Measurements from ENCODE around the gene DET1.
"Not testable (repeated sequence)": the region's sequence is repeated elsewhere in the genome, so short reads cannot be mapped to it uniquely, and the experiment has no call there.

DET1 gene

DNA sequence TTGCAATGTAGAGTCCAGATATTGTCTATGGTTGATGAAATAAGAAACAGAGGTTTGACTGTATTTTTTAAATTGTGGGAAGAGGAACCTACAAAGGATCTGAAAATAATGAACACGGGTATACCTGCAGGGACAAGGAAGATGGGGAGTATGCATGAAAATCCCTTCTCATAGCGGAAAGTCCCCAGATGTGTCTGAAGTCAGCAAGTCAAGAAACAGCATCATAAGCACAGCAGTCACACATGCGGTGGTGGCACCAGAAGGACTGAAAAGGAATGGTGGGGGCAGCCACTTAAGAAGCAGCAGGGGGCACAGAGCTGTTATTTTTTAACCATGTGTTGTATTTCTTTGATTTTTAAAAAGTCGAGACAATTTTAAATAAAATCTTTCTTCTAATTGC, 74.3 kb downstream of the DET1 start:
- no peak for DNase-seq (ENCODE audit: extremely low read depth, low read depth)
- TF ChIP-seq, protein P1, sequence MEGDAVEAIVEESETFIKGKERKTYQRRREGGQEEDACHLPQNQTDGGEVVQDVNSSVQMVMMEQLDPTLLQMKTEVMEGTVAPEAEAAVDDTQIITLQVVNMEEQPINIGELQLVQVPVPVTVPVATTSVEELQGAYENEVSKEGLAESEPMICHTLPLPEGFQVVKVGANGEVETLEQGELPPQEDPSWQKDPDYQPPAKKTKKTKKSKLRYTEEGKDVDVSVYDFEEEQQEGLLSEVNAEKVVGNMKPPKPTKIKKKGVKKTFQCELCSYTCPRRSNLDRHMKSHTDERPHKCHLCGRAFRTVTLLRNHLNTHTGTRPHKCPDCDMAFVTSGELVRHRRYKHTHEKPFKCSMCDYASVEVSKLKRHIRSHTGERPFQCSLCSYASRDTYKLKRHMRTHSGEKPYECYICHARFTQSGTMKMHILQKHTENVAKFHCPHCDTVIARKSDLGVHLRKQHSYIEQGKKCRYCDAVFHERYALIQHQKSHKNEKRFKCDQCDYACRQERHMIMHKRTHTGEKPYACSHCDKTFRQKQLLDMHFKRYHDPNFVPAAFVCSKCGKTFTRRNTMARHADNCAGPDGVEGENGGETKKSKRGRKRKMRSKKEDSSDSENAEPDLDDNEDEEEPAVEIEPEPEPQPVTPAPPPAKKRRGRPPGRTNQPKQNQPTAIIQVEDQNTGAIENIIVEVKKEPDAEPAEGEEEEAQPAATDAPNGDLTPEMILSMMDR (IDR thresholded peaks at IDR 0.05; ENCODE audit: low read depth, low read length, missing control alignments): no peak
- no peak overlapping the region for H3K4me3 ChIP-seq (replicated peaks; ENCODE audit: low read depth, low read length)

DNA sequence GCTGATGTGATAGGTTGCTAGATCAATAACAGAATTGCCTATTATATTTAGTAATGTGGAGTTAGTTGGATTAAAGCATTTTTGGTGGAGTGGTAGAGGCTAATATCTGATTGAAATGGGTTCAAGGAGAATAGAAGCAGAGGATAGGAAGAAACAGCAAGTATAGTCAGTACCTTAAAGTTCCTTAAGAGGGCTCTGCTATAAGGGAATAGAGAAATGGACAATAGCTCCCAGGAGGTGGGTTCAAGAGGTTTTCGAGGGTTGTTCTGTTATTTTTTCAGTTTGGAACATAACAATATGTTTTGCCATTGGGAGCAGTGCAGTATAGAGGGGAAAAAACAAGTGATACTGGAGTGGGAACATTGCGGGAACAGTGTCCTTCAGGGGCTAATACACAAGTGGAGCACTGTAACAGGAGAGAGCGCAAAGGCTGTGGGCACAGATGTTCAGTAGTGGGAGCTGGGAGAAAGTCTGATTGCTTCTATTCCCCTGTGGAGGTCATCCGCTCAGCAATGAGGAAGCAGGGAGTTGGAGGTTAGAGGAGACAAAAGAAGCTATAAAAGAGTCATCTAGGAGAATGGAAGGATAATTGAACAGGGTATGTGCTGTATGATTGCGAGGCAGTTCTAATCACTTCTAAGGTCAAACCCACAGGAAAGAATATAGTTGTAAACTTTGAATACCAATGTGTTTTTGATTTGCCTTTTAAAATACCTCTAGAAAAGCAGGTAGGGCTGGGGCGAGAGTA, 75.7 kb downstream of the DET1 start:
- DNase-seq (ENCODE audit: extremely low read depth, low read depth): no peak
- TF ChIP-seq, protein P1 (IDR thresholded peaks at IDR 0.05; ENCODE audit: low read depth, low read length, missing control alignments): peak; percentile 9
- no peak overlapping the region for H3K4me3 ChIP-seq (replicated peaks; ENCODE audit: low read depth, low read length)

GRCh38 chr15:88469321-88469720, 77.2 kb downstream of the DET1 start:
- TF ChIP-seq, protein P1 (IDR thresholded peaks at IDR 0.05; ENCODE audit: low read depth, low read length, missing control alignments): no peak
- DNase-seq (ENCODE audit: extremely low read depth, low read depth): no peak
- H3K4me3 ChIP-seq (replicated peaks; ENCODE audit: low read depth, low read length): no peak overlapping the region

DNA sequence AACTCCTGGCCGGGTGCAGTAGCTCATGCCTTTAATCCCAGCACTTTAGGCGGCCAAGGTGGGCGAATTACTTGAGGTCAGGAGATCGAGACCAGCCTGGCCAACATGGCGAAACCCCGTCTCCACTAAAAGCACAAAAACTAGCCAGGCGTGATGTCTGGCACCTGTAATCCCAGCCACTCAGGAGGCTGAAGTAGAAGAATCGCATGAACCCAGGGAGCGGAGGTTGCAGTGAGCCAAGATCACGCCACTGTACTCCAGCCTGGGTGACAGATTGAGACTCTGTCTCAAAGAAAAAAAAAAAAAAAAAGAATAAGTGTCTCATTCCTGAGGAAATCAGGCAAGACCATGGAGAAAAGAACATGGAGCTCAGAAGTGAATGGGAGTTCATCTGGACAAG, 77.8 kb downstream of the DET1 start:
- peak overlapping the region; percentile 72 for H3K4me3 ChIP-seq (replicated peaks; ENCODE audit: low read depth, low read length)

DNA sequence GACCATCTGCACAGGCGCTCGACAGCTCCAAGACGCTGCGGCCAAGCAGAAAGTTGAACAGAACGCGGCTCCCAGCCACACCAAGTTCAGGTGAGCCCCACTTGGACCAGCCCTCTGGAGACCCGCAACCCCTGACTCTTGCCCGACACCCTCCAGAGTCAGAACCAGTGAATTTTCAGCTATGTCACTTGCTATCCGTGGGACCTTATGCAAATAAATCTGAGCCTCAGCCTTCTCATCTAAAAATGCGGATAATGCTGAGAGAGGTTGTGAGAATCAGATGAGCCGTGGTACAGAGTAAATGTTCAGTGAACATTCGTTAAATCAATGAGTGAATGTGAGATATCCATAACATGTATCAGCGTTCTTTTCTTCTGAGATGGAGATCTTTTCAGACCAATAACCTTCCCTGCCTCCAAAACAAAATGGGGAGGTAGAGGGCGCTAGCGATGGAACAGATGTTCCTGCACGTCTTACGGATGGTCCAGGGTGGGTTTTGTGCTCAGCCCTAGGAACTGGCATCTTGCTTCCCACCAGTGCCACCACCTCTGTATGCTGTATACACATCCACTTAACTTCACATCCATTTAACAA, 78.4 kb downstream of the DET1 start:
- DNase-seq (ENCODE audit: extremely low read depth, low read depth): no peak
- TF ChIP-seq, protein P1 (IDR thresholded peaks at IDR 0.05; ENCODE audit: low read depth, low read length, missing control alignments): peak; percentile 45
- H3K4me3 ChIP-seq (replicated peaks; ENCODE audit: low read depth, low read length): peak overlapping the region; percentile 72

More for the DNA sequence above, 77.8 kb downstream of the DET1 start:
- not testable (repeated sequence) for DNase-seq (ENCODE audit: extremely low read depth, low read depth)

- TF ChIP-seq, protein P1 (IDR thresholded peaks at IDR 0.05; ENCODE audit: low read depth, low read length, missing control alignments): no peak
- H3K4me3 ChIP-seq (replicated peaks; ENCODE audit: low read depth, low read length): peak within 1 kb of the TSS; percentile 72
- DNase-seq (ENCODE audit: extremely low read depth, low read depth): peak; percentile 65
Measured at GRCh38 chr15:88467073-88467934, 79.2 kb downstream of the DET1 start, which contains the start of the genes MRPL46 and MRPS11. Gene MRPL46 (minus strand): TSS chr15:88467388. CDS start chr15:88467377, 11 bp downstream. Gene MRPS11 (plus strand): TSS chr15:88467708. CDS start chr15:88467718, 10 bp downstream.

All from HFF-Myc (cell line).